ENCODE results near the gene PPM1L.
A peak's percentile ranks its signal among the peaks of the same experiment; 100 is the strongest.

Gene PPM1L

GRCh38 chr3:160739079-160739478 lies 17.0 kb upstream of the PPM1L start:
- Histone ChIP-seq H3K27me3 (ENCODE audit: control insufficient read depth in 1 of 2, insufficient read depth in 2 of 2, low read length in 2 of 2) (no peaks in the 10 kb centered on the region), H3K9ac (ENCODE audit: low read depth in 1 of 2, low read length in 2 of 2) (no peak overlapping the region), H3K4me3 (ENCODE audit: low read depth in 1 of 2, low read length in 2 of 2) (no peak overlapping the region), H3K36me3 (ENCODE audit: control insufficient read depth in 1 of 2, insufficient read depth in 2 of 2, low read length in 2 of 2) (no peaks in the 10 kb centered on the region), H3K9me3 (ENCODE audit: control insufficient read depth in 1 of 2, low read length in 2 of 2) (no peaks in the 10 kb centered on the region), H3K4me1 (ENCODE audit: control insufficient read depth in 1 of 2, insufficient read depth in 2 of 2, low read length in 2 of 2) (no peaks in the 10 kb centered on the region), H3K27ac (ENCODE audit: low read depth, low read length) (no peak overlapping the region)

- Histone ChIP-seq H3K36me3 (ENCODE audit: control insufficient read depth in 1 of 2, insufficient read depth in 2 of 2, low read length in 2 of 2) (no peaks in the 10 kb centered on the region), H3K4me1 (ENCODE audit: control insufficient read depth in 1 of 2, insufficient read depth in 2 of 2, low read length in 2 of 2) (peaks cover 0 to 3% of the 10 kb centered on the region in 2 donors), H3K9me3 (ENCODE audit: control insufficient read depth in 1 of 2, low read length in 2 of 2) (no peaks in the 10 kb centered on the region), H3K9ac (ENCODE audit: low read depth in 1 of 2, low read length in 2 of 2) (no peak overlapping the region), H3K27me3 (ENCODE audit: control insufficient read depth in 1 of 2, insufficient read depth in 2 of 2, low read length in 2 of 2) (no peaks in the 10 kb centered on the region), H3K4me3 (ENCODE audit: low read depth in 1 of 2, low read length in 2 of 2) (no peak overlapping the region), H3K27ac (ENCODE audit: low read depth, low read length) (no peak overlapping the region)
Observed at GRCh38 chr3:160746976-160747375, 9.1 kb upstream of the PPM1L start.

GRCh38 chr3:160747422-160747821 lies 8.6 kb upstream of the PPM1L start:
- Histone ChIP-seq H3K27ac (ENCODE audit: low read depth, low read length) (no peak overlapping the region), H3K4me3 (ENCODE audit: low read depth in 1 of 2, low read length in 2 of 2) (no peak overlapping the region)

GRCh38 chr3:160748231-160748630 lies 7.8 kb upstream of the PPM1L start:
- Histone ChIP-seq H3K4me3 (ENCODE audit: low read depth in 1 of 2, low read length in 2 of 2) (no peak overlapping the region), H3K9ac (ENCODE audit: low read depth in 1 of 2, low read length in 2 of 2) (no peak overlapping the region), H3K27me3 (ENCODE audit: control insufficient read depth in 1 of 2, insufficient read depth in 2 of 2, low read length in 2 of 2) (no peaks in the 10 kb centered on the region), H3K36me3 (ENCODE audit: control insufficient read depth in 1 of 2, insufficient read depth in 2 of 2, low read length in 2 of 2) (no peaks in the 10 kb centered on the region), H3K27ac (ENCODE audit: low read depth, low read length) (no peak overlapping the region), H3K9me3 (ENCODE audit: control insufficient read depth in 1 of 2, low read length in 2 of 2) (no peaks in the 10 kb centered on the region), H3K4me1 (ENCODE audit: control insufficient read depth in 1 of 2, insufficient read depth in 2 of 2, low read length in 2 of 2) (peaks cover 0 to 3% of the 10 kb centered on the region in 2 donors)

More at GRCh38 chr3:160747422-160747821, 8.6 kb upstream of the PPM1L start:
- H3K9ac ChIP-seq (ENCODE audit: low read depth in 1 of 2, low read length in 2 of 2), result no peak overlapping the region
- peaks cover 0 to 3% of the 10 kb centered on the region in 2 donors for H3K4me1 ChIP-seq (ENCODE audit: control insufficient read depth in 1 of 2, insufficient read depth in 2 of 2, low read length in 2 of 2)
- no peaks in the 10 kb centered on the region for H3K36me3 ChIP-seq (ENCODE audit: control insufficient read depth in 1 of 2, insufficient read depth in 2 of 2, low read length in 2 of 2)
- no peaks in the 10 kb centered on the region for H3K9me3 ChIP-seq (ENCODE audit: control insufficient read depth in 1 of 2, low read length in 2 of 2)
- H3K27me3 ChIP-seq (ENCODE audit: control insufficient read depth in 1 of 2, insufficient read depth in 2 of 2, low read length in 2 of 2), result no peaks in the 10 kb centered on the region

GRCh38 chr3:160748787-160749186 lies 7.2 kb upstream of the PPM1L start:
- no peak overlapping the region for H3K27ac ChIP-seq (ENCODE audit: low read depth, low read length)
- H3K9ac ChIP-seq (ENCODE audit: low read depth in 1 of 2, low read length in 2 of 2), result no peak overlapping the region
- peaks cover 0 to 7% of the 10 kb centered on the region in 2 donors for H3K4me1 ChIP-seq (ENCODE audit: control insufficient read depth in 1 of 2, insufficient read depth in 2 of 2, low read length in 2 of 2)

GRCh38 chr3:160753953-160754352 lies 2.1 kb upstream of the PPM1L start:
- H3K36me3 ChIP-seq (ENCODE audit: control insufficient read depth in 1 of 2, insufficient read depth in 2 of 2, low read length in 2 of 2), result no peaks in the 10 kb centered on the region
- no peaks in the 10 kb centered on the region for H3K9me3 ChIP-seq (ENCODE audit: control insufficient read depth in 1 of 2, low read length in 2 of 2)
- peaks cover 0 to 14% of the 10 kb centered on the region in 2 donors for H3K27me3 ChIP-seq (ENCODE audit: control insufficient read depth in 1 of 2, insufficient read depth in 2 of 2, low read length in 2 of 2)
- H3K9ac ChIP-seq (ENCODE audit: low read depth in 1 of 2, low read length in 2 of 2), result peak overlapping the region; percentile 65 to 92
- H3K4me3 ChIP-seq (ENCODE audit: low read depth in 1 of 2, low read length in 2 of 2), result peak overlapping the region; percentile 87 to 93
- peaks cover 23 to 28% of the 10 kb centered on the region in 2 donors for H3K4me1 ChIP-seq (ENCODE audit: control insufficient read depth in 1 of 2, insufficient read depth in 2 of 2, low read length in 2 of 2)
- no peak overlapping the region for H3K27ac ChIP-seq (ENCODE audit: low read depth, low read length)

More at GRCh38 chr3:160748787-160749186, 7.2 kb upstream of the PPM1L start:
- H3K9me3 ChIP-seq (ENCODE audit: control insufficient read depth in 1 of 2, low read length in 2 of 2), result no peaks in the 10 kb centered on the region
- H3K36me3 ChIP-seq (ENCODE audit: control insufficient read depth in 1 of 2, insufficient read depth in 2 of 2, low read length in 2 of 2), result no peaks in the 10 kb centered on the region
- H3K4me3 ChIP-seq (ENCODE audit: low read depth in 1 of 2, low read length in 2 of 2), result no peak overlapping the region
- H3K27me3 ChIP-seq (ENCODE audit: control insufficient read depth in 1 of 2, insufficient read depth in 2 of 2, low read length in 2 of 2), result no peaks in the 10 kb centered on the region

GRCh38 chr3:160754371-160754854 lies 1.6 kb upstream of the PPM1L start:
- peak overlapping the region; percentile 92 for H3K27ac ChIP-seq (ENCODE audit: low read depth, low read length)
- peaks cover 23 to 28% of the 10 kb centered on the region in 2 donors for H3K4me1 ChIP-seq (ENCODE audit: control insufficient read depth in 1 of 2, insufficient read depth in 2 of 2, low read length in 2 of 2)
- H3K9ac ChIP-seq (ENCODE audit: low read depth in 1 of 2, low read length in 2 of 2), result peak overlapping the region; percentile 65 to 92
- H3K36me3 ChIP-seq (ENCODE audit: control insufficient read depth in 1 of 2, insufficient read depth in 2 of 2, low read length in 2 of 2), result no peaks in the 10 kb centered on the region
- H3K27me3 ChIP-seq (ENCODE audit: control insufficient read depth in 1 of 2, insufficient read depth in 2 of 2, low read length in 2 of 2), result peaks cover 0 to 14% of the 10 kb centered on the region in 2 donors
- H3K9me3 ChIP-seq (ENCODE audit: control insufficient read depth in 1 of 2, low read length in 2 of 2), result no peaks in the 10 kb centered on the region
- peak overlapping the region; percentile 87 to 93 for H3K4me3 ChIP-seq (ENCODE audit: low read depth in 1 of 2, low read length in 2 of 2)

GRCh38 chr3:160754855-160755747 lies 930 bp upstream of the PPM1L start:
- Histone ChIP-seq H3K27me3 (ENCODE audit: control insufficient read depth in 1 of 2, insufficient read depth in 2 of 2, low read length in 2 of 2) (peaks cover 0 to 14% of the 10 kb centered on the region in 2 donors), H3K36me3 (ENCODE audit: control insufficient read depth in 1 of 2, insufficient read depth in 2 of 2, low read length in 2 of 2) (no peaks in the 10 kb centered on the region), H3K4me1 (ENCODE audit: control insufficient read depth in 1 of 2, insufficient read depth in 2 of 2, low read length in 2 of 2) (peaks cover 23 to 28% of the 10 kb centered on the region in 2 donors), H3K4me3 (ENCODE audit: low read depth in 1 of 2, low read length in 2 of 2) (peak overlapping the region; percentile 87 to 93), H3K9ac (ENCODE audit: low read depth in 1 of 2, low read length in 2 of 2) (peak overlapping the region; percentile 65 to 92), H3K27ac (ENCODE audit: low read depth, low read length) (peak overlapping the region; percentile 92), H3K9me3 (ENCODE audit: control insufficient read depth in 1 of 2, low read length in 2 of 2) (no peaks in the 10 kb centered on the region)

- Histone ChIP-seq H3K36me3 (ENCODE audit: control insufficient read depth in 1 of 2, insufficient read depth in 2 of 2, low read length in 2 of 2) (no peaks in the 10 kb centered on the region), H3K4me3 (ENCODE audit: low read depth in 1 of 2, low read length in 2 of 2) (peak overlapping the region; percentile 87 to 93), H3K9me3 (ENCODE audit: control insufficient read depth in 1 of 2, low read length in 2 of 2) (no peaks in the 10 kb centered on the region), H3K4me1 (ENCODE audit: control insufficient read depth in 1 of 2, insufficient read depth in 2 of 2, low read length in 2 of 2) (peaks cover 23 to 28% of the 10 kb centered on the region in 2 donors), H3K27me3 (ENCODE audit: control insufficient read depth in 1 of 2, insufficient read depth in 2 of 2, low read length in 2 of 2) (peaks cover 0 to 14% of the 10 kb centered on the region in 2 donors), H3K9ac (ENCODE audit: low read depth in 1 of 2, low read length in 2 of 2) (no peak overlapping the region), H3K27ac (ENCODE audit: low read depth, low read length) (no peak overlapping the region)
Observed at GRCh38 chr3:160757233-160758106, 1.4 kb downstream of the PPM1L start.
